Measurements from ENCODE around the gene CLEC17A.
"Not testable (repeated sequence)": the region's sequence is repeated elsewhere in the genome, so short reads cannot be mapped to it uniquely, and the experiment has no call there.

CLEC17A gene

DNA sequence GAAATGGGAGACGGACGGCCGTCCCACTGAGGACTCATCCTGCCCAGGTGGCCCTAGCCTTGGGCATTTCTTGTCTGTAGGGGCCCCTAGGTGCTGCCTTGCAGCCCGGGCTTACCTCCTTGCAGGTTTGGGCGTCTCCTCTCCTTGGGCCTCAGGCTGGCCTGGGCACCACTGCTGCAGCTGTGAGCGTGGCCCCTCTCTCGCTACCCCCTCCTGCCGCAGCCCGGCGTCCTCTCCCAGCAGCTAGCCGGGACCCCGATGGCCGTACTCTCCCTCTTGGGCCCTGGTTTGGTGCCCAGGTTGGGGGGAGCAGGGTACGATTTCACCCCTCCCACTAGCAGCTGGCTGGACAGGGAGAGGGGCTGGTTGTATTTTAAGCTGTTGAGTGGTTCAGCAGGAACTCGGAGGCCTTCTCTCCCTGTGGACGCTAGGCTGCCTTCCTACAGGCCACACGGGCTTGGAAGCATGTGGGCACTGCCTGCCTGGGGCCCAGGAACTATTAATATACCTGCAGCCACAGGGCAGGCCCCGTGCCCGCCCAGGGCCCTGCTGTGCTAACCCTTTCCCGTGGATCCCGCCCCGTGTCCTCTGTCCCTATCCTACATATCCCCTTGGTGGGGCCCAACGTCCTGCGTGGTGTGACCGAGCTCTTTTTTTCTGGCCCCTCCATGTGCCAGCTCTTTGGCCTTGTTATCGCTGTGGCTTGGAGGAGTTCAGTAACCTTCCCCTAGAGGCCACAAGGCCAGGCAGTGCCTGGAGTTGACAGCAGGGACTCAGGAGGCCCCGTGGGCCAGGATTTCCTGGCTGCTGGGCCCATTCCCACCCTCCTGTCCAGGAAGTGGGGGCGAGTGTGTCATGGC, 22.7 kb upstream of the CLEC17A start:
- DNase-seq: no peak

GRCh38 chr19:14560776-14561108, 22.1 kb upstream of the CLEC17A start:
- no peak for DNase-seq

GRCh38 chr19:14561249-14561648, 21.6 kb upstream of the CLEC17A start:
- no peak for DNase-seq

DNA sequence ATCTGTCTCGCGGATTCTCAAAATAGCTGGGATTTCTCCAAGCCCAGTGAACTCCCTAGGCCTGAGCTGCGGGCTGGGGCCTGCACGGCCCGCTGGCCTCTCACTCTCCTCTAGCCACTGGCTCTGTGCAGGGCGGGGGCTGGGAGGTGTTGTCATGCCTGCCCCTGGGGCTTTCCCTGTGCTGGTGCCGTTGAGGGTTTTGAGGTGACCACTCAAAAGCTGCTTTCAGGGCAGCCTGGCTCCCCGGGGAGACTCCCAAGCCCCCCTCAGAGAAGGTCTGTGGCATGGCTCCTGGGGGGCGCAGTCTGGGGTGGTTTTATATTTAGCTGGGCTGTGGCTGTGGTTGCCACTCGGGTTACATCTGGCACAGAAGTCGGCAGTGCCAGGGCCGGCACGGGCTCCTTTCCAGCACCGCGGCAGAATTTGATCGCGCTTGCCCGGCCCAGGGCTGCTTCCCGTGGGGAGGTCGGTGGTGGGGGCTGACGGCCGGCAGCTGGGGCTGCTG, 21.0 kb upstream of the CLEC17A start:
- no peak for DNase-seq

DNA sequence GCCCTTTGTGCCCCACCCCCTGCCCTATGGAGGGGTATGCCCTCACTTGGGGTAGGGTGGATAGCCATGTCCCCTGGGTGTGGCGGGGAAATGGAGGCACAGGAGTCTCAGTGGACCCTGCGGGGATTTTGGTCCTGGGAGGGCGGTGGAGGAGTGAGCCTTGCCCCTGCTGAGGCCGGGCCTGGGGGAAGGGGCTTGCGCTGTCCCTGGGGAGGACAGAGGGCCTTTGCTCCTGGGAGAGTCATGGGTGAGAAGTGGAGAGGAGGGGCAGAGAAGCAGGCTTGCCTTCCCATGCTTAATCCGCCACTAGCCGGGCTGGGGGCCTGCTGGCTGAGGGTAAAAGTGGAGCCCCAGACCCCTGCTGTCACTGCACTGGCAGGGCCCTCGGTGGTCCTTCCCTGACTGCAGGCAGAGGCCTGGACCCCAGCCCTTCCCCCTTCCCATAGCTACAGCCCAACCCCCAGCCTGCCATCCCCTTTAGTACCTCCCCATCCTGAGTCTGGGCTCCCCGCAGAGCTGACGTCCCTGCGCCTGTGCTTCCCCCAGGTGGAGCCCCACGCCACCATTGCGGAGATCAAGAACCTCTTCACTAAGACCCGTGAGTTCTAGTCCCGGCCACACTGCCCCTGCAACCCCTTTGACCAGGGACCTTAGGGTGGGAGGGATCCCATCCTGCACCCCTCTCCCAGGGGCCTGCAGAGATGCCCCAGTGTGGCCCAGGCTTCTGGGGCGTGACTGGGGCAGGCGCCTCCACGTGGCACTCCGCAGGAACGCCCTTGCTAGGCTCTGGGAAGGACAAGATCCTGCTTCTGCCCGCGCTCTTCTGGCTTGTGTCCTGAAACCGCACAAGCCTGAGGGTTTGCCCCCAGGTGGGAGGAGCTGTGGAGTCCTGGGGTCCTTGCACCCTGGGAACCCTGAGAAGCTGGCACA, 20.0 kb upstream of the CLEC17A start:
- DNase-seq: no peak

- DNase-seq: no peak
These were observed 19.3 kb upstream of the CLEC17A start for GRCh38 chr19:14563590-14563926.

DNA sequence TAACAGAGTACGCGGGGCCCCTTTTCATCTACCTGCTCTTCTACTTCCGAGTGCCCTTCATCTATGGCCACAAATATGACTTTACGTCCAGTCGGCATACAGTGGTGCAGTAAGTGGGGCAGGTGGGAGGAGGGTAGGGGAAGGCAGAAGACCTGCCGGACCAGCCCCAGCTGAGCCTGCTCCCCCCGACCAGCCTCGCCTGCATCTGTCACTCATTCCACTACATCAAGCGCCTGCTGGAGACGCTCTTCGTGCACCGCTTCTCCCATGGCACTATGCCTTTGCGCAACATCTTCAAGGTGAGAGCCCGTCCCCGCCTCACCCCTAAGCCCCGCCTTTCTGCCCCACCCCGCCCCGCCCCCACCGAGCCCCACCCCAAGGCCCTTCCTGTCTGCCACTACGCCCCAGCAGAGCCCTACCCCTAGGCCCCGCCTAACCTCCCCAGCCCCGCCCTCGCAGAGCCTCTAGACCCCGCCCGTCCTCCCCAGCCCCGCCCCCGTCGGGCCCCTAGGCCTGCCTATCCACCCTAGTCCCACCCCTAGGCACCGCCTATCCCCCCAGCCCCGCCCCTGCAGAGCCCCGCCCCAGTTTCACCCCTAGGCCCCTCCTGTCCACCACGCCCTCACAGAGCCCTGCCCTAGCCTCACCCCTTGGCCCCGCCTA, 18.8 kb upstream of the CLEC17A start:
- DNase-seq: no peak

GRCh38 chr19:14564652-14565297, 18.1 kb upstream of the CLEC17A start:
- DNase-seq: not testable (repeated sequence)

DNA sequence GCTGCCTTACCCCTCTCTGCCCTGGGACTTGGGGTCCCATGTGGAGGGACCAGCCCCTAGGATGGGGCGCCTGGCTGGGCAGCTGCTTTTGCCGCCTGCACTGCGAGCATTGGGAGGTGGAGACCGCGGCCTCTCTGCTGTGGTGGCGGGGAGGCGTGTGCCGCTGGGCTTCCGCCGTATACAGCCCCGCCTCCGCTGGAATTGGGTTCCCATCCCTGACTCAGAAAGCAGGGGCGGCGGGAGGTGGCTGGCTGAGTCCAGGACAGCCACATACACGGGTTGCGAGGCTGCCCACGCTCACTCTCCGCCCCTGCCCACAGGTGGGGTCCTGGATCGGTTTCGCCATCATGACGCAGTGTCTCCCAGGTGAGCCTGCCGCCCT, 17.6 kb upstream of the CLEC17A start:
- no peak for DNase-seq

- no peak for DNase-seq
These were observed 16.8 kb upstream of the CLEC17A start for GRCh38 chr19:14565765-14566711.

DNA sequence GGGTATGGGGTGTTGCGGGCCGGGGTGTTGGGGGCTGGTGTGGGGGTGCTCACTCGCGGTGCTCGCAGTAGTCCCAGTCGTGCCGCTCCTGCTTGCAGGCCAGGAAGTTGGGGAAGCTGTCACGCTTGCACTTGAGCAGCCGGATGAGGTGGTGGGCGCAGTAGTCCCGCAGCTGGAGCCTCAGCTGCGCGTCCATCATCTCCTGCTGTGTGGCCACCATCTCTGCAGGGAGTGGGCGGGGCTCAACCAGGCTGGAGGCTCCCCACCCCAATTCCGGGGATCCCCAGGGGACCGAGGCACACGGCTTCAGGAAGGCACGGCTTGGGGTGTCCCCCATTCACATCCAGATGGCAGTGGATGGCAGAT, 16.2 kb upstream of the CLEC17A start:
- DNase-seq: no peak

GRCh38 chr19:14567079-14567478, 15.8 kb upstream of the CLEC17A start:
- DNase-seq: no peak

GRCh38 chr19:14570864-14571527, 11.9 kb upstream of the CLEC17A start:
- no peak for DNase-seq

- DNase-seq: peak; percentile 92
These were observed 11.0 kb upstream of the CLEC17A start, which contains the start of gene NDUFB7 for GRCh38 chr19:14571695-14572490. NDUFB7 (minus strand) TSS chr19:14572066; CDS start chr19:14572000, 66 bp downstream.

DNA sequence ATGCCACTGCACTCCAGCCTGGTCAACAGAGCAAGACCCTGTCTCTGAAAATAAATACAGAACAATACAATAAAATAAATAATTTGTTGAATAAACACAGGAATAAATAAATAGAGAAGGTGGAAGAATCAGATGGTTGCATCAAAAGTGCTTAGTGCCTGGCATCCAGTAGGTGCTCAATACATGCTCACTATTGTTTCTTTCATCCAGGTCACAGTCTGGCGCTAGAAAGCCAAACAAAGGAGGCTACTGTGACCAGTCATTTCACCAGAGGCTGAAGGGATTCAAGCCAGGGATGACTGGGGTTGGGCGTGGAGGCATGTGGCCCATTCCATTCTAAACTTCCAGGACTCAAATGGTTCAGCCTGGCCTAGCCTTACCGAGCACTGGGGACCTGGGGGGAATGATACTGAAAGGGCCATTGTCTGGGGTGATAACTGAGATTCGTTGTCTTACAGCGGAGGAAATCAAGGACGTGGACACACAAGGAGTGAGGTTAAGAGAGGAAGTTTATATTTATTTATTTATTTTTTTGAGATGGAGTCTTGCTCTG, 7.4 kb upstream of the CLEC17A start:
- DNase-seq: no peak

DNA sequence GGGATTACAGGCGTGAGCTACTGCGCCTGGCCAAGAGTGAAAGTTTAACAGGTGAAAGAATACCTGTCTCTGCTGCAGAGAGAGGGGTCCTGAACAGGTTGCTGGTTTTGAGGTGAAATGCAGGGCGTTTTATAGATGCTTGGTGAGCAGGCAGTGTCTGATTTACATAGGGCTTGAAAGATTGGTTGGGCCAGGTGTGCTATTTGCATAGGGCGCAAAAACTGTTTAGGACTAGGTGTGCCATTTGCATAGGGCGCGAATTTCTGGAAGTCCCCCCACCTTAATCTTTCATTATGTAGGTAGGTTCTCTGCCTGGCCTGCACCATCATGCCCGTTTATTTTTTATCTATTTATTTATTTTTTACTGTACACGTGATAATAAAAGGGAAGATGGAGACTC, 6.5 kb upstream of the CLEC17A start:
- DNase-seq: no peak

GRCh38 chr19:14577264-14577663, 5.6 kb upstream of the CLEC17A start:
- DNase-seq: no peak

- DNase-seq: no peak
These were observed 4.9 kb upstream of the CLEC17A start for GRCh38 chr19:14577885-14578427.

DNA sequence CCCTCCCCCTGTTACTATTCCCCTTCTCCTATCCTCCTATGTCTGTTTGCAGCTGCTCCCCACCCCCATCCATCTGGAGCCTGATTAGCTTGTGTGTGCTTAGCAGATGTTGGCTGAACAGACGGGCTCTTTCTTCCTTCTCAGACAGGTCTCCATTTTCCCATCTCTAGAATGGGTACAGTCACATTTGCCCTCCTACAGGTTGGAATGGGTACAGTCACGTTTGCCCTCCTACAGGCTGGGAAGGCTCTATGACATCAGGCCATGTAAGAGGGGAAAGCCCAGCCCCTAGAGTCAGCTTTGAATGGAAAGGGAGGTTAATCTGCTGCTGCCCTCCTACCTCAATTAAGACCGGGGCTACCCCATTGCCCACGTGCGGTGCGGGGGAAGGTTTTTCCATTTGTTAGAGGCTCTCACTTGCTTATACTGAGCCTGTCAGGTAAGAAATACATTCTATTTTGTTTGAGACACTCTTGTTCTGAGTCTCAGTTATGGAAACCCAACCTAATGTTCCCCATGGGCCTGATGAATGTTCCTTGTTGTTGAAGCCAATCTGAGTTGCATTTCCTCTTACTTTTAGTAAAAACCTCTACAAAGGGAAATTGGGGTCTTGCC, 2.2 kb upstream of the CLEC17A start:
- no peak for DNase-seq

Data from DMS153 (cell line).